ENCODE data around the gene AKNA.

The AKNA gene

GRCh38 chr9:114351932-114352331, 35.9 kb downstream of the AKNA start:
- no peak for TF ChIP-seq CTCF (conservative IDR thresholded peaks at IDR 0.05)

GRCh38 chr9:114350636-114351401, 37.0 kb downstream of the AKNA start:
- no peak overlapping the region for H3K27ac ChIP-seq
- TF ChIP-seq CTCF (conservative IDR thresholded peaks at IDR 0.05): no peak

More at GRCh38 chr9:114351932-114352331, 35.9 kb downstream of the AKNA start:
- no peak overlapping the region for H3K27ac ChIP-seq

GRCh38 chr9:114349713-114350480, 37.9 kb downstream of the AKNA start:
- no peak for TF ChIP-seq CTCF (conservative IDR thresholded peaks at IDR 0.05)
- no peak overlapping the region for H3K27ac ChIP-seq

GRCh38 chr9:114348906-114349482, 38.8 kb downstream of the AKNA start:
- no peak for TF ChIP-seq CTCF (conservative IDR thresholded peaks at IDR 0.05)
- no peak overlapping the region for H3K27ac ChIP-seq

- TF ChIP-seq CTCF (conservative IDR thresholded peaks at IDR 0.05): no peak
- no peak overlapping the region for H3K27ac ChIP-seq
These were observed 39.4 kb downstream of the AKNA start for GRCh38 chr9:114348261-114348905.

- no peak for TF ChIP-seq CTCF (conservative IDR thresholded peaks at IDR 0.05)
- H3K27ac ChIP-seq: no peak overlapping the region
These were observed 40.1 kb downstream of the AKNA start for GRCh38 chr9:114347675-114348074.

- no peak for TF ChIP-seq CTCF (conservative IDR thresholded peaks at IDR 0.05)
- H3K27ac ChIP-seq: no peak overlapping the region
These were observed 41.6 kb downstream of the AKNA start for GRCh38 chr9:114346146-114346545.
